Measurements from ENCODE around the gene TRAPPC12. TPM values are rescaled to one million over a fixed set of nuclear protein-coding genes. Genes with fewer than 3 reads are reported as not detected.

TRAPPC12 gene
- total RNA-seq, 4 donors from 2014 or later = 90.2 to 248 (median 157) TPM

DNA sequence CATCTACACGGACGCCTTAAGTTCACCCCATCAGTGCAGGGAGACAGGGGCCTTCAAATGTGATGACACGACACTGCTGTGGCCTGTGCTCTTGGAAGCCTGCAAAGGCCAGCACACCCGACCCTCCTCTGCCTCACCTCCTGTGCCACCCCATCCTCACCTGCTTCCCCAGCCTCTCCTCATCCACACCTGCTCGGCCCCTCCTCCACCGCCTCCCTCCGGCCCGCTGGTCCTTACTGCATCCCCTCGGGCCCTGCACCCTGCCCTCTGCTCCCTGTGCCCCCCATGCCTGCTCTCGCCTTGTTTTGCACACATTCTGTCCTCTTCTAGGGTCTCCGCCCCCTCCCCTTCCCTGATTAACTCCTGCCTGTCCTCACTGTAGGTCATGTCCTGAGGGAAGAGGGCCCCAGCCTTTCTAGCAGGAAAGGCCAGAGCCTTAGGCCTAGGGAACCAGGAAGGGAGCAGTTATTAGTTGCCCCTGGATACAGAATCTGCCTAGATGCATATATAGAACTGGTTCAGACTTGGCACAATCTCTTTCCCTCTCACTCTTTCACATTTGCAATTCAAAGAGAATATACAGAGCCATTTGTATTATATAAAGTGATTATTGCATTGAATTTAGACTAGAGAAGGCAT, 39.4 kb downstream of the TRAPPC12 start:
- Histone ChIP-seq H3K4me1 (peaks cover 1% of the 10 kb centered on the region), H3K9me3 (no peaks in the 10 kb centered on the region), H3K27me3 (no peaks in the 10 kb centered on the region), H3K27ac (no peak overlapping the region), H3K36me3 (peaks cover 62% of the 10 kb centered on the region), H3K4me3 (no peak overlapping the region)
- WGBS = 85% methylated on average over 11 of the region's 11 CpGs
- TF ChIP-seq POLR2AphosphoS5 (IDR thresholded peaks at IDR 0.05) (no peak), EP300 (IDR thresholded peaks at IDR 0.05) (no peak), POLR2A (IDR thresholded peaks at IDR 0.05) (no peak)
- TF ChIP-seq, protein P1, sequence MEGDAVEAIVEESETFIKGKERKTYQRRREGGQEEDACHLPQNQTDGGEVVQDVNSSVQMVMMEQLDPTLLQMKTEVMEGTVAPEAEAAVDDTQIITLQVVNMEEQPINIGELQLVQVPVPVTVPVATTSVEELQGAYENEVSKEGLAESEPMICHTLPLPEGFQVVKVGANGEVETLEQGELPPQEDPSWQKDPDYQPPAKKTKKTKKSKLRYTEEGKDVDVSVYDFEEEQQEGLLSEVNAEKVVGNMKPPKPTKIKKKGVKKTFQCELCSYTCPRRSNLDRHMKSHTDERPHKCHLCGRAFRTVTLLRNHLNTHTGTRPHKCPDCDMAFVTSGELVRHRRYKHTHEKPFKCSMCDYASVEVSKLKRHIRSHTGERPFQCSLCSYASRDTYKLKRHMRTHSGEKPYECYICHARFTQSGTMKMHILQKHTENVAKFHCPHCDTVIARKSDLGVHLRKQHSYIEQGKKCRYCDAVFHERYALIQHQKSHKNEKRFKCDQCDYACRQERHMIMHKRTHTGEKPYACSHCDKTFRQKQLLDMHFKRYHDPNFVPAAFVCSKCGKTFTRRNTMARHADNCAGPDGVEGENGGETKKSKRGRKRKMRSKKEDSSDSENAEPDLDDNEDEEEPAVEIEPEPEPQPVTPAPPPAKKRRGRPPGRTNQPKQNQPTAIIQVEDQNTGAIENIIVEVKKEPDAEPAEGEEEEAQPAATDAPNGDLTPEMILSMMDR (IDR thresholded peaks at IDR 0.05) = no peak
- no peak for DNase-seq (ENCODE audit: low spot score in 2 of 2)

DNA sequence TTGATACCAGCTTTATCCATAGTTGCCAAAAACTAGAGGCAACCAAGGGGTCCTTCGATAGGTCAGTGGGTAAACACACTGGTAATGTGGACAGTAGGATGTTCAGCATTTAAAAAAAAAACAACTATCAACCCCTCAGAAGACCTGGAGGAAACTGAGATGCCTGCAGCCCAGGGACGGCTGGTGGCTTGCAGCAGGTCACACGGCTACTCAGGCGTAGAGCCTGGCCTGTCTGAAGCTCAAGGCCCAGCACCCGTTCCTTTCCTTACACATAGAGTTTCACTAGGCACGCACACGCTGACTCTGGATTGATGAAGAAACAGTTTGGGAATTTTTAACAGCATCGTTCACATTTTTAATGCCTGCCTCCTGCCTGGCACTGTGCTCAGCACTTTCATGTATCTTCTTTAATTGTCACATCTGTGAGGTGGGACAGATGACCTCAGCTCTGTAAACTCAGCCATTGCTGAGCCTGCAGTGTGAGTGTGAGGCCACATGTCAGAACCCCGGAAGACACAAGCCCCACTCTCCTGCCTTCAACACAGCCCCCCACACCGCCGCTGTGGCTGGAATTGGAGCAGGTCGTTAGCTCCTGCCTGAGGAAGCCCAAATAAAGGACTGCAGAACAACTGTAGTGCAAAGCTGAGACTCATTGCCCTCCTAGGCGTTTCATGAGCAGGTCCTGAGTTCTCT, 40.7 kb downstream of the TRAPPC12 start:
- H3K27ac ChIP-seq = no peak overlapping the region
- H3K4me3 ChIP-seq = no peak overlapping the region
- no peaks in the 10 kb centered on the region for H3K27me3 ChIP-seq
- no peak for DNase-seq (ENCODE audit: low spot score in 2 of 2)
- WGBS = 96% methylated on average over 13 of the region's 13 CpGs
- TF ChIP-seq POLR2A (IDR thresholded peaks at IDR 0.05) (no peak), POLR2AphosphoS5 (IDR thresholded peaks at IDR 0.05) (no peak), EP300 (IDR thresholded peaks at IDR 0.05) (no peak)
- TF ChIP-seq, protein P1 (IDR thresholded peaks at IDR 0.05) = no peak
- H3K4me1 ChIP-seq = peaks cover 3% of the 10 kb centered on the region
- peaks cover 64% of the 10 kb centered on the region for H3K36me3 ChIP-seq
- no peaks in the 10 kb centered on the region for H3K9me3 ChIP-seq

DNA sequence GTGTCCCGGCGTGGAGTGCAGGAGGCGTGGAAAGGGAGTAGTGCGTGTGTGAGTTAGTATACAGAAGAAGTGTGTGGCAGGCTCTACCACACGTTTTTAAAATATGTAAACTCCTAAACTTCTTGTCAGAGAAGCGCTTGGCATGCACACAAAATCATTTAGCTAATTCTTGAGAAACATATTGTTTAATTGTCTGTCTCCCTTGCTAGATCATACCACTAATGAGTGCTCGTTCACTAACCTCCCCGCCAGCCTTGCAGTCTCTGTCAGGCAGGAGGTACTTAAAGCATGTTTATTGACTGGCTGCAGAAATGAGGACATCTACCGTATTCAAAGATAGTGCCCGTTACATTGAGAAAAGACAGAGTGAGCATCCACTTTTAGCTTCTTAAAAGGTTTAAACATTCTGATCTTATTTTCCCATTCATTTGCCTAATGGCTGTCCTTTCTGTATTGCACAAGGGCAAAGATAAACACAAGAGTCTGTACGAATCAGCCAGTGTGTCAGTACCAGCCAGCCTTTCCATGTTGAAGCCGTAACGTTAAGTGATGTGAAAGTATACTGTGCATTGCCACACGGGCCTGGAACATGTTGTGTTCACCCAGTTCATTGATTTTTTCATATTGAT, 41.4 kb downstream of the TRAPPC12 start:
- H3K27me3 ChIP-seq = no peaks in the 10 kb centered on the region
- peaks cover 67% of the 10 kb centered on the region for H3K36me3 ChIP-seq
- no peak overlapping the region for H3K27ac ChIP-seq
- TF ChIP-seq, protein P1 (IDR thresholded peaks at IDR 0.05) = no peak
- TF ChIP-seq EP300 (IDR thresholded peaks at IDR 0.05) = no peak
- TF ChIP-seq POLR2AphosphoS5 (IDR thresholded peaks at IDR 0.05) = no peak
- TF ChIP-seq POLR2A (IDR thresholded peaks at IDR 0.05) = no peak
- peaks cover 3% of the 10 kb centered on the region for H3K4me1 ChIP-seq
- WGBS = 89% methylated on average over 14 of the region's 14 CpGs
- DNase-seq (ENCODE audit: low spot score in 2 of 2) = no peak
- H3K9me3 ChIP-seq = no peaks in the 10 kb centered on the region
- H3K4me3 ChIP-seq = no peak overlapping the region

DNA sequence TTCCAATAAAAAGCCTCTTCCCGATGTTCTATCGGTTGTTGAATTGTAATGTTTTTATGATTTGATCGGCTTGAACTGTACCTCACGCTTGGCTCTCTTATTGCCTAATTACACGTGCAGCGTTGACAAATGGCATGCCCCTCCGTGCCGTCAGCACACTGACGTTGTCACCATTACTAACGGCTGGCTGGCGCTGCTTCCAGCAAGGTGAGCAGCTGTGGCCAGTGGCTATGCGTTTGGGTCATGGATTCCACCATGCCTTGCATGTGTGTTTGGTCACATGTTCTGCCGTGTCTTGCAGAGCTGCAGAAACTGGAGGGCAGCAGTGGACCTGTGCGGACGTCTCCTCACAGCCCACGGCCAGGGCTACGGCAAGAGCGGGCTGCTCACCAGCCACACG, 42.1 kb downstream of the TRAPPC12 start:
- H3K4me3 ChIP-seq = no peak overlapping the region
- H3K9me3 ChIP-seq = no peaks in the 10 kb centered on the region
- no peaks in the 10 kb centered on the region for H3K27me3 ChIP-seq
- DNase-seq (ENCODE audit: low spot score in 2 of 2) = no peak
- no peak overlapping the region for H3K27ac ChIP-seq
- TF ChIP-seq POLR2AphosphoS5 (IDR thresholded peaks at IDR 0.05) (no peak), POLR2A (IDR thresholded peaks at IDR 0.05) (no peak), EP300 (IDR thresholded peaks at IDR 0.05) (no peak)
- TF ChIP-seq, protein P1 (IDR thresholded peaks at IDR 0.05) = no peak
- H3K36me3 ChIP-seq = peaks cover 74% of the 10 kb centered on the region
- H3K4me1 ChIP-seq = peaks cover 3% of the 10 kb centered on the region
- WGBS = 94% methylated on average over 19 of the region's 19 CpGs

DNA sequence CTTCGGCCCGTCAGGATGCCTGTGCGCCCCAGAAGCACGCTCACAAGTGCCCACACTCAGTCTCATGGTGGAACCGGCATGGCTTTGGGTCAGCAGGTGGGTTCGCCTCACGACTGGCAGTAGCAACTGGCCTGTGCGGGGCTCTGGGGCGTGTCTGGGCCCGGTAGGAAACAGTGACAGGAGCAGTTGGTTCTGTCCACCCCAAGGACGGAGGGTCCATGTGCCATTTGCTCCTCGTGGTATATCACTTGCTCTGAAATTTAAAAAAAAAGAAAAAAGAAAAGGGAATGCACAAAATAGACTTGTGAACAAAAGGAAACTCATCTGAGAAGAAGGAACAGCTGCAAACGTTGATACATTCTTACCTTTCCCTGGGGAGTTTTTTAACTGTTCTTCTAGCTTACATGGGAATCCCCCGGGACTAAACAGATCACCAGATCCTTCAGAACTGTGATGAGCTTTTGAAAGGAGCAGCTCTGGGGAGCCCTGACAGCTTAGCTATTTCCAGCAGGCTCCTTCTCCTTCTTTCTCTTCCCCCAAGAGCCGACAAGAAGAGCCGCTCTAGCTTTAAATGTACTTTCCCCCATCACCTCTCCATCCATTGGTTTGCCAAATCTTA, 42.8 kb downstream of the TRAPPC12 start:
- Histone ChIP-seq H3K36me3 (peaks cover 78% of the 10 kb centered on the region), H3K4me1 (peaks cover 3% of the 10 kb centered on the region), H3K27ac (no peak overlapping the region), H3K9me3 (no peaks in the 10 kb centered on the region), H3K27me3 (no peaks in the 10 kb centered on the region), H3K4me3 (no peak overlapping the region)
- WGBS = 90% methylated on average over 16 of the region's 16 CpGs
- TF ChIP-seq POLR2AphosphoS5 (IDR thresholded peaks at IDR 0.05) (no peak), POLR2A (IDR thresholded peaks at IDR 0.05) (no peak), EP300 (IDR thresholded peaks at IDR 0.05) (no peak)
- TF ChIP-seq, protein P1 (IDR thresholded peaks at IDR 0.05) = no peak
- DNase-seq (ENCODE audit: low spot score in 2 of 2) = no peak
